ENCODE results near the gene MEIS2.

The MEIS2 gene

GRCh38 chr15:37093480-37094332 lies 6.6 kb downstream of the MEIS2 start:
- no peak overlapping the region for H3K4me3 ChIP-seq (ENCODE audit: low read depth, low read length)
- no peak for TF ChIP-seq POLR2A (IDR thresholded peaks at IDR 0.05; ENCODE audit: extremely low read depth, insufficient read length)
- TF ChIP-seq, protein P1, sequence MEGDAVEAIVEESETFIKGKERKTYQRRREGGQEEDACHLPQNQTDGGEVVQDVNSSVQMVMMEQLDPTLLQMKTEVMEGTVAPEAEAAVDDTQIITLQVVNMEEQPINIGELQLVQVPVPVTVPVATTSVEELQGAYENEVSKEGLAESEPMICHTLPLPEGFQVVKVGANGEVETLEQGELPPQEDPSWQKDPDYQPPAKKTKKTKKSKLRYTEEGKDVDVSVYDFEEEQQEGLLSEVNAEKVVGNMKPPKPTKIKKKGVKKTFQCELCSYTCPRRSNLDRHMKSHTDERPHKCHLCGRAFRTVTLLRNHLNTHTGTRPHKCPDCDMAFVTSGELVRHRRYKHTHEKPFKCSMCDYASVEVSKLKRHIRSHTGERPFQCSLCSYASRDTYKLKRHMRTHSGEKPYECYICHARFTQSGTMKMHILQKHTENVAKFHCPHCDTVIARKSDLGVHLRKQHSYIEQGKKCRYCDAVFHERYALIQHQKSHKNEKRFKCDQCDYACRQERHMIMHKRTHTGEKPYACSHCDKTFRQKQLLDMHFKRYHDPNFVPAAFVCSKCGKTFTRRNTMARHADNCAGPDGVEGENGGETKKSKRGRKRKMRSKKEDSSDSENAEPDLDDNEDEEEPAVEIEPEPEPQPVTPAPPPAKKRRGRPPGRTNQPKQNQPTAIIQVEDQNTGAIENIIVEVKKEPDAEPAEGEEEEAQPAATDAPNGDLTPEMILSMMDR (IDR thresholded peaks at IDR 0.05; ENCODE audit: low read depth, low read length): no peak
- TF ChIP-seq MYC (IDR thresholded peaks at IDR 0.05; ENCODE audit: low read depth, low read length): no peak
- TF ChIP-seq MAX (IDR thresholded peaks at IDR 0.05; ENCODE audit: low read depth, low read length): no peak
- DNase-seq (ENCODE audit: low read depth): no peak

GRCh38 chr15:37090543-37091175 lies 9.7 kb downstream of the MEIS2 start:
- TF ChIP-seq MYC (IDR thresholded peaks at IDR 0.05; ENCODE audit: low read depth, low read length) (no peak), POLR2A (IDR thresholded peaks at IDR 0.05; ENCODE audit: extremely low read depth, insufficient read length) (no peak), MAX (IDR thresholded peaks at IDR 0.05; ENCODE audit: low read depth, low read length) (no peak)
- TF ChIP-seq, protein P1 (IDR thresholded peaks at IDR 0.05; ENCODE audit: low read depth, low read length): no peak
- DNase-seq (ENCODE audit: low read depth): no peak
- no peak overlapping the region for H3K4me3 ChIP-seq (ENCODE audit: low read depth, low read length)

- DNase-seq (ENCODE audit: low read depth): no peak
- no peak overlapping the region for H3K4me3 ChIP-seq (ENCODE audit: low read depth, low read length)
- no peak for TF ChIP-seq MYC (IDR thresholded peaks at IDR 0.05; ENCODE audit: low read depth, low read length)
- TF ChIP-seq POLR2A (IDR thresholded peaks at IDR 0.05; ENCODE audit: extremely low read depth, insufficient read length): no peak
- TF ChIP-seq, protein P1 (IDR thresholded peaks at IDR 0.05; ENCODE audit: low read depth, low read length): no peak
- TF ChIP-seq MAX (IDR thresholded peaks at IDR 0.05; ENCODE audit: low read depth, low read length): no peak
Measured at GRCh38 chr15:37088436-37088835, 11.9 kb downstream of the MEIS2 start.

- DNase-seq (ENCODE audit: low read depth): no peak
- TF ChIP-seq, protein P1 (IDR thresholded peaks at IDR 0.05; ENCODE audit: low read depth, low read length): no peak
- TF ChIP-seq MAX (IDR thresholded peaks at IDR 0.05; ENCODE audit: low read depth, low read length): no peak
- no peak overlapping the region for H3K4me3 ChIP-seq (ENCODE audit: low read depth, low read length)
Measured at GRCh38 chr15:37087131-37087588, 13.2 kb downstream of the MEIS2 start.

DNA sequence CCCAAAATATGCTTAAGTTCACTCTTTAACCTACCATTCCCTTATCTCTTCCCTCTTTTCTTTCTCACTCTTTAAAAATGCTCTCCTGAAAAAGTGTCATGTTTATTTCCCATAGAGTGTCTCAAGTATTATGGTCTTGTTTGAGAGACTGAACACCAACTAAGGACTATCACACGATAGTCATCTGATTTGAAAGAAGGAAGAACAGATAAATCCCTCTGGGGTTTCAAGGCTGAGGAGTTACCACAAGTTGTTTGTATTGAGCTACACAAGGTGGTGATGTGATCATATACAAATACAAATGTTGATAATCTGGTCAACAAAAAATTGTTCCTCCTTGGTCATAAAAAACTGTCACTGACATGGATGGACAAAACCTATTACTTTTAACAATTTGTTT lies 13.8 kb downstream of the MEIS2 start:
- no peak for DNase-seq (ENCODE audit: low read depth)
- H3K4me3 ChIP-seq (ENCODE audit: low read depth, low read length): no peak overlapping the region
- TF ChIP-seq, protein P1 (IDR thresholded peaks at IDR 0.05; ENCODE audit: low read depth, low read length): no peak
- TF ChIP-seq POLR2A (IDR thresholded peaks at IDR 0.05; ENCODE audit: extremely low read depth, insufficient read length): no peak
- TF ChIP-seq MAX (IDR thresholded peaks at IDR 0.05; ENCODE audit: low read depth, low read length): no peak
- no peak for TF ChIP-seq MYC (IDR thresholded peaks at IDR 0.05; ENCODE audit: low read depth, low read length)

Data from NB4 (cell line).